Activated B cell treated with CpG ODN at 0.5 μM for 24 hours (primary cell): ENCODE results near the gene EBLN1. TPM values are rescaled to one million over a fixed set of nuclear protein-coding genes. Genes with fewer than 3 reads are reported as not detected.

Experiments
- ATAC-seq: fragments of 200-7000 bp; cut with Tn5 transposase; one replicate; pipeline ENCODE4 v1.10.0; 2021; ENCODE audit warnings: low read depth, mild to moderate bottlenecking, moderate library complexity
- CTCF ChIA-PET: fragments of 350-600 bp; sonication (Branson Sonifier 250); formaldehyde crosslinking; loops from one replicate; lab custom pipeline; 2021; ENCODE audit warnings: antibody characterized with exemption; lab: Charles Lee
- POLR2A ChIA-PET: fragments of 350-600 bp; sonication (Branson Sonifier 250); formaldehyde crosslinking; loops from one replicate; lab custom pipeline; 2021; ENCODE audit warnings: antibody characterized with exemption; lab: Charles Lee
- DNase-seq: peaks from one replicate; pipeline ENCODE4 v3.0.0; 2022
- H3K27ac Mint-ChIP-seq: one replicate; pipeline ENCODE4 v1.8.0; 2020; ENCODE audit warnings: mixed read lengths
- H3K27me3 Mint-ChIP-seq: one replicate; pipeline ENCODE4 v1.8.0; 2021; ENCODE audit warnings: mixed read lengths
- H3K36me3 Mint-ChIP-seq: one replicate; pipeline ENCODE4 v1.8.0; 2021; ENCODE audit warnings: low read depth, mixed read lengths
- H3K4me1 Mint-ChIP-seq: one replicate; pipeline ENCODE4 v1.8.0; 2021; ENCODE audit warnings: mixed read lengths
- H3K4me3 Mint-ChIP-seq: one replicate; pipeline ENCODE4 v1.8.0; 2020; ENCODE audit warnings: mild to moderate bottlenecking, mixed read lengths
- H3K9me3 Mint-ChIP-seq: one replicate; pipeline ENCODE4 v1.8.0; 2020; ENCODE audit warnings: mixed read lengths
- CTCF ChIP-seq: fragments of 200-600 bp; IDR thresholded peaks from one replicate; pipeline ENCODE4 v1.8.0; 2022; ENCODE audit warnings: antibody characterized with exemption, mild to moderate bottlenecking
- intact Hi-C: fragments of 100-400 bp; cut with micrococcal nuclease; formaldehyde crosslinking; loops from one replicate; pipeline ENCODE4 v1.15.1; 2024
- total RNA-seq: library from RNA; stranded (reverse); gene quantifications from 2 replicates; pipeline ENCODE4 v1.2.3, GENCODE V29; 2022

Gene EBLN1
- not detected in 2 replicates for total RNA-seq

- H3K9me3 Mint-ChIP-seq, result peaks cover 2% of the 10 kb centered on the region
- H3K4me3 Mint-ChIP-seq, result no peak within 1 kb of the TSS
- no peak for DNase-seq
- ChIA-PET POLR2A (no interaction called here), CTCF (no interaction called here)
- no peak for ATAC-seq
- no peak for TF ChIP-seq CTCF
- intact Hi-C loops, result no loop called here
- H3K4me1 Mint-ChIP-seq, result no peaks in the 10 kb centered on the region
- peaks cover 2% of the 10 kb centered on the region for H3K27me3 Mint-ChIP-seq
- H3K36me3 Mint-ChIP-seq, result no peaks in the 10 kb centered on the region
- no peak within 1 kb of the TSS for H3K27ac Mint-ChIP-seq
These were observed at the start of gene EBLN1 for GRCh38 chr10:22217842-22218241. Gene EBLN1, minus strand, starts transcription at chr10:22218015. Its CDS starts 8,032 bp downstream, at chr10:22209983.

- Mint-ChIP-seq H3K27me3 (peaks cover 32% of the 10 kb centered on the region), H3K4me1 (no peaks in the 10 kb centered on the region), H3K4me3 (no peak overlapping the region), H3K9me3 (no peaks in the 10 kb centered on the region), H3K27ac (no peak overlapping the region), H3K36me3 (no peaks in the 10 kb centered on the region)
- intact Hi-C loops, result no loop called here
- ATAC-seq (no peak), DNase-seq (no peak)
- ChIA-PET CTCF (no interaction called here), POLR2A (no interaction called here)
- no peak for TF ChIP-seq CTCF
These were observed 48.2 kb upstream of the EBLN1 start for GRCh38 chr10:22265839-22266537.

- POLR2A ChIA-PET, result interaction anchor here (0.8 kb wide), 1 partner anchor 174 kb away, joined by 3 read pairs; no protein-coding TSS in a partner anchor
- H3K27ac Mint-ChIP-seq, result no peak overlapping the region
- H3K27me3 Mint-ChIP-seq, result peaks cover 30% of the 10 kb centered on the region
- intact Hi-C loops, result no loop called here
- CTCF ChIA-PET, result no interaction called here
- DNase-seq (no peak), ATAC-seq (no peak)
- no peaks in the 10 kb centered on the region for H3K4me1 Mint-ChIP-seq
- H3K9me3 Mint-ChIP-seq, result no peaks in the 10 kb centered on the region
- no peaks in the 10 kb centered on the region for H3K36me3 Mint-ChIP-seq
- no peak for TF ChIP-seq CTCF
- no peak overlapping the region for H3K4me3 Mint-ChIP-seq
These were observed 45.3 kb upstream of the EBLN1 start for GRCh38 chr10:22263106-22263505.

- POLR2A ChIA-PET, result interaction anchor here (0.6 to 1.4 kb wide), 2 partner anchors 24 to 57 kb away, joined by 4 read pairs; partner anchors contain the start of gene COMMD3
- Mint-ChIP-seq H3K27me3 (peaks cover 10% of the 10 kb centered on the region), H3K4me1 (peaks cover 3% of the 10 kb centered on the region), H3K27ac (no peak overlapping the region), H3K9me3 (no peaks in the 10 kb centered on the region), H3K36me3 (no peaks in the 10 kb centered on the region), H3K4me3 (no peak overlapping the region)
- ATAC-seq (peak; percentile 52), DNase-seq (no peak)
- no peak for TF ChIP-seq CTCF
- intact Hi-C loops, result loop anchor here (1.0 to 10.0 kb wide), 4 partner anchors 162 to 836 kb away; partner anchors contain the start of gene MSRB2
- CTCF ChIA-PET, result interaction anchor here (0.6 to 1.2 kb wide), 3 partner anchors 80 to 764 kb away, joined by 3 to 4 read pairs (median 3); no protein-coding TSS in a partner anchor
These were observed 41.5 kb upstream of the EBLN1 start for GRCh38 chr10:22259280-22259679.

- H3K27me3 Mint-ChIP-seq, result peaks cover 9% of the 10 kb centered on the region
- no peak for TF ChIP-seq CTCF
- ChIA-PET CTCF (interaction anchor here (0.7 to 1.2 kb wide), 2 partner anchors 80 to 316 kb away, joined by 3 read pairs; no protein-coding TSS in a partner anchor), POLR2A (interaction anchor here (1.0 kb wide), 1 partner anchor 13 kb away, joined by 3 read pairs; no protein-coding TSS in a partner anchor)
- H3K4me3 Mint-ChIP-seq, result no peak overlapping the region
- intact Hi-C loops, result loop anchor here (2.0 to 10.0 kb wide), 2 partner anchors 810 to 836 kb away; partner anchors contain the start of gene MSRB2
- no peaks in the 10 kb centered on the region for H3K36me3 Mint-ChIP-seq
- H3K9me3 Mint-ChIP-seq, result no peaks in the 10 kb centered on the region
- ATAC-seq (no peak), DNase-seq (no peak)
- H3K27ac Mint-ChIP-seq, result no peak overlapping the region
- H3K4me1 Mint-ChIP-seq, result peaks cover 11% of the 10 kb centered on the region
These were observed 40.7 kb upstream of the EBLN1 start for GRCh38 chr10:22258471-22258870.
